K562 (cell line): ENCODE results near the gene MRPL11. TPM values are rescaled to one million over a fixed set of nuclear protein-coding genes. Genes with fewer than 3 reads are reported as not detected.
A peak's percentile ranks its signal among the peaks of the same experiment; 100 is the strongest.

ENCODE experiments used
- CC2D1A ChIP-seq: fragments of 450-650 bp; IDR thresholded peaks from 2 replicates; pipeline ENCODE4 v1.6.1; 2017; ENCODE audit warnings: mild to moderate bottlenecking
- CREM ChIP-seq: IDR thresholded peaks from 2 replicates; pipeline ENCODE4 v1.6.1; 2014; ENCODE audit warnings: antibody characterized with exemption, low read depth
- CXXC5 ChIP-seq: fragments of 250-450 bp; sonication (Bioruptor Pico); IDR thresholded peaks from 2 replicates; pipeline ENCODE4 v1.8.0; 2022; ENCODE audit warnings: inconsistent platforms, mild to moderate bottlenecking, moderate library complexity
- FOXK1 ChIP-seq: sonication (generic); formaldehyde crosslinking; IDR thresholded peaks from 2 replicates; pipeline ENCODE4 v1.8.0; 2022; ENCODE audit warnings: missing genetic modification reagents, mild to moderate bottlenecking, borderline replicate concordance
- HNRNPLL ChIP-seq: fragments of 200-400 bp; formaldehyde crosslinking; IDR thresholded peaks from 2 replicates; pipeline ENCODE4 v1.6.1; 2017; ENCODE audit warnings: low read length, low read depth, mild to moderate bottlenecking; ENCODE audit not compliant: poor library complexity, severe bottlenecking
- JUND ChIP-seq, 2 experiments: IDR thresholded peaks; 2 replicates in 1 of 2; 3 replicates in 1 of 2; pipeline ENCODE4 v1.6.1; 2011; ENCODE audit warnings: borderline replicate concordance in 2 of 2, low read depth in 2 of 2, low read length in 2 of 2, improper control_type of control experiment in 1 of 2, missing biosample characterization in 1 of 2, missing genetic modification characterization in 1 of 2, missing genetic modification reagents in 1 of 2
- KDM1A ChIP-seq, 2 experiments: fragments of 450-650 bp; IDR thresholded peaks; 2 replicates each; pipeline ENCODE4 v1.6.1; 2016; ENCODE audit warnings: mild to moderate bottlenecking in 2 of 2
- MXD1 ChIP-seq: fragments of 250-450 bp; sonication (Bioruptor Pico); IDR thresholded peaks from 2 replicates; pipeline ENCODE4 v1.8.0; 2021; ENCODE audit warnings: borderline replicate concordance, mild to moderate bottlenecking, moderate library complexity; ENCODE audit not compliant: poor library complexity, severe bottlenecking
- POLR2H ChIP-seq: IDR thresholded peaks from 2 replicates; pipeline ENCODE4 v1.6.1; 2016; ENCODE audit warnings: missing genetic modification characterization, low read depth, mild to moderate bottlenecking, control low read depth, missing compliant biosample characterization, moderate library complexity
- PTTG1 ChIP-seq: fragments of 450-650 bp; IDR thresholded peaks from 2 replicates; pipeline ENCODE4 v1.6.1; 2016; ENCODE audit warnings: low read depth, mild to moderate bottlenecking, missing genetic modification characterization, missing compliant biosample characterization
- SIN3B ChIP-seq: fragments of 450-650 bp; IDR thresholded peaks from 2 replicates; pipeline ENCODE4 v1.6.1; 2017; ENCODE audit warnings: low read depth, mild to moderate bottlenecking, moderate library complexity
- SMAD4 ChIP-seq: fragments of 250-450 bp; sonication (Bioruptor Pico); conservative IDR thresholded peaks from 2 replicates; pipeline ENCODE4 v1.8.0; 2021; ENCODE audit warnings: inconsistent platforms, mild to moderate bottlenecking, moderate library complexity
- TEAD1 ChIP-seq, 2 experiments: fragments of 450-650 bp in 1 of 2; sonication (generic) in 1 of 2; formaldehyde crosslinking; IDR thresholded peaks; 2 replicates each; pipeline versions ENCODE4 v1.4.0 to v1.8.0; 2020 to 2022; ENCODE audit warnings: mild to moderate bottlenecking in 2 of 2, missing genetic modification reagents in 1 of 2
- ZFP30 ChIP-seq: fragments of 250-450 bp; sonication (Bioruptor Pico); IDR thresholded peaks from 2 replicates; pipeline ENCODE4 v1.8.0; 2022; ENCODE audit warnings: moderate library complexity, mild to moderate bottlenecking, inconsistent platforms, borderline replicate concordance
- ZNF282 ChIP-seq: sonication (generic); formaldehyde crosslinking; IDR thresholded peaks from 2 replicates; pipeline ENCODE4 v1.8.1; 2023; ENCODE audit warnings: missing genetic modification reagents
- ZNF316 ChIP-seq: fragments of 450-650 bp; IDR thresholded peaks from 2 replicates; pipeline ENCODE4 v1.6.1; 2016
- ZNF407 ChIP-seq: fragments of 450-650 bp; IDR thresholded peaks from 2 replicates; pipeline ENCODE4 v1.6.1; 2016; ENCODE audit warnings: low read depth
- polyA plus RNA-seq, 8 experiments: library from polyadenylated mRNA; depleted of rRNA in 4 of 8; stranded (reverse) in 5 of 8; unstranded in 3 of 8; fragments of >200 nt; fragmentation: Nextera tagmentation in 2 of 8; fragmentation: Illumina TruSeq in 1 of 8; extraction: Ambion mirVana in 2 of 8; extraction: Trizol in 1 of 8; gene quantifications; 2 replicates each; pipeline versions ENCODE4 v1.2.1 to v1.2.3, GENCODE V29; 2011 to 2014; ENCODE audit warnings: inconsistent platforms in 1 of 8, missing spikeins in 1 of 8
- total RNA-seq, 7 experiments: library from RNA; depleted of rRNA in 6 of 7; stranded (reverse); fragments of >200 nt in 6 of 7; fragmentation: Illumina TruSeq in 2 of 7; extraction: Trizol in 2 of 7; gene quantifications; 2 replicates each; pipeline versions ENCODE4 v1.2.1 to v1.2.3, GENCODE V29; 2011 to 2021; ENCODE audit warnings: low replicate concordance in 1 of 7

The MRPL11 gene
- total and polyA plus RNA-seq, 9 of the 15 experiments (the other 6 are each of a cell fraction or from before 2014, with no cell fraction given): 33.0 to 173 (median 91.9) TPM

- TF ChIP-seq ZNF407: no peak
- TF ChIP-seq ZFP30 (CRISPR knock-in tag): no peak
- 0 out of 2 replicates have a peak, but pooled peaks have one; percentile 40 for TF ChIP-seq SMAD4
- TF ChIP-seq PTTG1 (tag): no peak
- no peak for TF ChIP-seq ZNF282 (CRISPR knock-in tag)
- no peak for TF ChIP-seq POLR2H (tag)
- peak; percentile 50; the same call in 1 of the 2 replicates for TF ChIP-seq CXXC5 (CRISPR knock-in tag)
- TF ChIP-seq TEAD1 (CRISPR knock-in tag; IDR thresholded peaks at IDR 0.05): peak in 1 of 2 experiments; percentile 70; a peak in 1 of 4 replicates
- no peak for TF ChIP-seq MXD1 (CRISPR knock-in tag)
- peak; percentile 91 for TF ChIP-seq CC2D1A
- peak; percentile 40 for TF ChIP-seq JUND (IDR thresholded peaks at IDR 0.05; ENCODE audit: borderline replicate concordance, low read depth, low read length)
- no peak for TF ChIP-seq JUND (tag; IDR thresholded peaks at IDR 0.05; ENCODE audit: borderline replicate concordance, low read depth, low read length)
- TF ChIP-seq FOXK1 (CRISPR knock-in tag): 0 out of 2 replicates have a peak, but pooled peaks have one; percentile 50
- 0 out of 2 replicates have a peak, but pooled peaks have one; percentile 23 for TF ChIP-seq SIN3B
- peak; percentile 48 for TF ChIP-seq HNRNPLL
- peak; percentile 48 for TF ChIP-seq CREM
- no peak for TF ChIP-seq KDM1A (IDR thresholded peaks at IDR 0.05)
- peak; percentile 47; the same call in 1 of the 2 replicates for TF ChIP-seq ZNF316
These were observed 30.0 kb downstream of the MRPL11 start (continued) for GRCh38 chr11:66408488-66409214.
